ENCODE results near the gene MOB1B.
"Not testable (repeated sequence)": the region's sequence is repeated elsewhere in the genome, so short reads cannot be mapped to it uniquely, and the experiment has no call there.

- not testable (repeated sequence) for TF ChIP-seq SPI1 (IDR thresholded peaks at IDR 0.05; ENCODE audit: low read depth, low read length); POLR2AphosphoS5 (IDR thresholded peaks at IDR 0.05; ENCODE audit: low read depth, low read length); POLR2A (IDR thresholded peaks at IDR 0.05; ENCODE audit: low read depth, low read length); PAX5 (IDR thresholded peaks at IDR 0.05; ENCODE audit: insufficient read depth, low read length, severe bottlenecking); TAF1 (IDR thresholded peaks at IDR 0.05; ENCODE audit: low read depth, low read length)
Observed at GRCh38 chr4:71032106-71032505, 129.9 kb downstream of the MOB1B start.

Measured in GM12891 (cell line).